Activated T-cell treated with anti-CD3 and anti-CD28 coated beads for 48 hours (primary cell): ENCODE measurements around the gene PCDH15.

Experiments used
- DNase-seq: peaks from one replicate; pipeline ENCODE4 v3.0.0-alpha.2; 2020; ENCODE audit warnings: low read depth

The PCDH15 gene

DNA sequence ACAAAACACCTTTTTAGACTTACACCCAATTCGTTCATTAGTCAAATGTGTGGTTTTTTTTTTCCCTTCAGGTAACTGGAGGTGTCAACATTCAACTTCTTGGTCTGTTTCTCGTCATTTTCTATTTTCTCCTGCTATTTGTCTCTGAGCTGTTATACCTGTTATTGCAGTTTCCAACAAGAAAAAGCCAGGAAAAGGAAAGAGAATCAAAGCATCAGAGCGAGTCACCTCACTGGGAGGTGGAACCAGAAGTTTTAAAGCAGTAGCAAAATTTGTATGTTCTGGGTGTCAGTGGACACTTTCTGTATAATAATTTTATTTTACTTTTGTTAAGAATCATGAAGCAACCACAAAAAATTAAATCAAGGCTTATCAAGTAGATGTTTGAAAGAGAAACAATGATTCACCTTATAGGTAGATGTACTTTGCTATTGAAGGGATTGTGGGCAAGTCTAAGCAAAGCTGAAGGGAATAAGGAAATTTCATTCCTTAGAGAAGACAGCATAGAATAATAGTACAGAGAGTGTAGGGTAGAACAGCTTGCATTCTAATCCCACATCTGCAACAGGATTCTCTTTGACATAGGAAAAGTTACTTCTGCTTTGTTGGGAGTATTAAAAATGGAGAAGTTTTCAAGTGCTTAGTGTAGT lies 675.8 kb downstream of the PCDH15 start:
- no peak for DNase-seq

- no peak for DNase-seq
Observed at GRCh38 chr10:54124209-54124885, 676.7 kb downstream of the PCDH15 start.

GRCh38 chr10:54120806-54121205 lies 680.2 kb downstream of the PCDH15 start:
- no peak for DNase-seq

GRCh38 chr10:54108961-54109360 lies 692.1 kb downstream of the PCDH15 start:
- DNase-seq, result no peak

DNA sequence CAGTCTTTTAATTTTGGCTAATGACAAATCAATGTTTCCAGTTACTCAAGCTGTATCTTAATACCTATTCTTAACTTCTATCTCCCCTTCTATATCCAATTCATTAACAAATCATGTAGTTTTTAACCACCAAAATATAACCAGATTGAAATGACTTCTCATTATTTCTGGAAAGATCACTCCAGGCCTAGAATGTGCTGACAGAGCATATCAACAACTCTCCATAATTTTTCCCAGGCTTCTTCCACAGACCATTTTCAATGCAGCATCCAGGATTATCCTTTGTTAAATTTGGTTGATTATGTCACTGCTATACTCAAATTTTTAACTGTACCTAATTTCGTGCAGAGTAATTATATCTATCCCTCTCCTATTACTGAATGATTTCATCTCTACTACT lies 704.1 kb downstream of the PCDH15 start:
- DNase-seq, result no peak

DNA sequence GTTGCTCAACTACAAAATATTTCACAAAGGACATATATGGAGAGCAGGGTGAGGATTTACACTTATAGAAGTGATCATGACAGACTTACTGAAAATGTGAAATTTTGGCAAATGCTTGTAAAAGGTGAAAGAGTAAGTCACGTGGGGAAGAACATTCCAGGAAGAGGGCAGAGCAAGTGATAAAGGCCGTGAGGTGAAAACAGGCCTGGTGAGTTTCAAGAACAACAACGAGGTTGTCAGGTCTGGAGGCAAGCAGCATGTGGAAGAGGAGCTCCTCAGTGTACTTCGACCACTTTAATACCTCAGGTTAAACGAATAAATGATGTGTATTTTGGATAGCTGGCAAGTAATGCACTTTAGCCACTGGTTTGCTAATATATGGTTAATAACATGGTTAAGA lies 706.7 kb downstream of the PCDH15 start:
- DNase-seq, result no peak

DNA sequence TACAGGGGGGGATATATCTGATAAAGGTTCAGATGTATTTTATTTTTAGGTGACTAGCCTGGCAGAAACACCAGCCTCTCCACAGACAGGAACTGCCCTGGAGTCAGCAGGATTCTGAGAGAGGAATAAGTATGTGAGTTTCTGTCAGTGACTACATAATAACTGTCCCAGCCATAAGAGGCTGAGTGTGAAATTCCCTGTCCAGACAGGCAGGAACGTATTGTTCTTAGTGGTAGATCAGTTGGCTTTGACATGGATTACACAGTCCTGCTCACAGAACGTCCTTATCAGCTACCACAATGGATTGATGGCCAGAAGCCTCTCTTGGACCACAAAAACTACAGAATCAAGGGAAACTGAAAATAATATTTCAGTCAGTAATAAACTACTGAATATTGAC lies 709.8 kb downstream of the PCDH15 start:
- no peak for DNase-seq

DNA sequence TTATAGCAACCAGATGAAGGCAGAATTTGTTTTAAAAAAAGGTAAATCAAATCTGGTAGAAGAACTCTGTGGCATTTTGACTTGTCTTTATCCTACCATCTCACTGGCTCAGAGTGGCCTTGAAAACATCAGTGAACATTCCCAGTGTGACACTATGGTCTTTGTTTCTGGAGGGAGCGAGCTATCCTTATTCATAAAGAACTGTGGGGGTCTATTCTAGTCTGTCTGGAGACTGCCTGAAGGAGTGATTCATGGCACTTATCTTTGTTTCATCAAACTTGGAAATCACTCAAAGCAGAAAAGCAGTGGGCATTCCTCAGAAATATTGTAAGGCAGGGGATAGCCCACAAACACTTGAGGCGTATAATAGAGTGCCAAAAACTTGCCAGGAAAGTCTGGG lies 719.1 kb downstream of the PCDH15 start:
- no peak for DNase-seq

DNA sequence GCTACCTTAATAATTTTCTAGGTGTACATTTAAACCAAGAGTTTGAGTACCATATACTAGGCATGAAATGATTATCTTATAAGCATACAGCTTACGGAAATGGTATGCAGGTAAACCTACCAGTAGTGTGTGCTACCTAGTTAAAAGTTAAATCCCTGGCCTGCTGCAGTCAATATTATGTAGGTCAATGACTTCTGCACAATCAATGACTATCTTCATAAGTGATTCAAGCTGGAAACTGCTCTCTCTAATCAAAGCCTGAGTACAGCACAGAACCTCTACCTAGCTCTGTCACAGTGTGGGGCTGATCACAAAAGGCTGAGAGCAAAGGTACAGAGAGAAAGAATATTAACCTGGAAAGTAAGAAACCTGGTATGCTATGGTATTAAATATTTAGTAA lies 733.7 kb downstream of the PCDH15 start:
- DNase-seq, result no peak

- DNase-seq, result no peak
Observed at GRCh38 chr10:54066646-54067045, 734.4 kb downstream of the PCDH15 start.

DNA sequence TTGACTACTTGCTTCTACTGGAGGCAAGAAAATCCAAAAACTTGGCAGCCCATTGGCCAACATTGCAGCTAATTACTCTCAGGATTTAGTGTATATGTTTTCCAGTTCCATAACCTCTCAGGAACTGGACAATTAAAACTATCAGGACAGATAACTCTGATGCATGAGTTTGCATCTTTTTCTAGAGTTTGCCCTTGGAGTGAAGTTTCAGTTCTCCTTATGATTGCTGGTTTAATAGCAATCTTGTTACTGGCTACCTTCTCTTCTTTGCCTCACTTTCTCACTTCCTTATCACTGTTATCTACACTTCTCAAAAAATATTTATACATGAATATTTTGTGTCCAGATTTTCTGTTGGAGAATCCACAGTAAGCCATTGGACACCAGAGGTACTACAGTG lies 735.9 kb downstream of the PCDH15 start:
- DNase-seq, result no peak

GRCh38 chr10:54064215-54064614 lies 736.8 kb downstream of the PCDH15 start:
- no peak for DNase-seq

- DNase-seq, result no peak
Observed at GRCh38 chr10:54063514-54063913, 737.5 kb downstream of the PCDH15 start.

GRCh38 chr10:54060572-54060971 lies 740.5 kb downstream of the PCDH15 start:
- DNase-seq, result no peak

DNA sequence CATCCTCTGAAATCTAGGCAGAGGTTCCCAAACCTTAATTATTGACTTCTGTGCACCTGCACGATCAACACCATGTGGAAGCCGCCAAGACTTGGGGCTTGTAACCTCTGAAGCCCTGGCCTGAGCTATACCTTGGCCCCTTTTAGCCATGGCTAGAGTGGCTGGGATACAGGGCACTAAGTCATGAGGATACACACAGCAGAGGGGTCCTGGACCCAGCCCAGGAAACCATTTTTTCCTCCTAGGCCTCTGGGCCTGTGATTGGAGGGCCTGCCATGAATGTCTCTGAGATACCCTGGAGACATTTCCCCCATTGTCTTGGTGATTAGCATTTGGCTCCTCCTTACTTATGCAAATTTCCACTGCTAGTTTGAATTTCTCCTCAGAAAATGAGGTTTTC lies 743.7 kb downstream of the PCDH15 start:
- DNase-seq, result no peak

- no peak for DNase-seq
Observed at GRCh38 chr10:54026340-54026739, 774.7 kb downstream of the PCDH15 start.

DNA sequence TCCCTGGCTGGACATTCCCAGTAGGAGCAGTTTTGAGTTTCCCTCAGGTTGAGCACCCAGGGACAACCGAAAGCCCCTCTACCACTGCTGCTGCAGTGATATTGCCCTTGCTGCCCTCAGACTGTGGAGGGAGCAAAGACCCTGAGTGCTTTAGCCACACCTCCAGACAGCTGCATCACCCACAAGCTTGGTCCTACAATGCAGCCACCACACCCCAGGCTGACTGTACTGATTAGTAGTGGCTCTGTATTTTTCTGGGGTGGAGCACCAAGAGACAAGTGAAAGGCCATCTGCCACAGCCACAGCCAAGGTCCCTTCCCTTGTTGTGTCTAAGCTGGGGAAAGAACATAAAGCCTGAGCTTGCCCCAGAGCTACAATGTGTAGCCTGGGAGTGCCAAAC lies 789.9 kb downstream of the PCDH15 start:
- DNase-seq, result no peak

- no peak for DNase-seq
Observed at GRCh38 chr10:54010337-54010933, 790.6 kb downstream of the PCDH15 start.

DNA sequence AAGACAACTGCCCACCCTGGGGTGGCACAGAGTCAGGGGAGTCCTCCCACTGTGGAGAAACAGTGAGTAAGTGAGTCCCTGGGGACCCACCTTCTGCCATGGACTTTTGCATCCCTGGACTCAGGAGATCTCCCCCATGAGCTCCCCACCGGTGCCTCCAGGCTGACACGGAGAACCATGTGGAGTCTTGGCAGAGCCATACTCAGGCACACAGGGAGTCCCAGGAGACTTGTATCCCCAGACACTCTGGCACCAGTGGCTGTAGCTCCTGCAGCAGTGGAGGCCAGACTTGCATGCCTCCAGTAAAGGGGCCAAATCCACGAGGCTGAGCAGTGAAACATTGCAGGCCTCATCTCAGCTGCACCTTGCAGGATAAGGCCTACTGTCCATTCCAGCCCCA lies 791.4 kb downstream of the PCDH15 start:
- DNase-seq, result no peak

DNA sequence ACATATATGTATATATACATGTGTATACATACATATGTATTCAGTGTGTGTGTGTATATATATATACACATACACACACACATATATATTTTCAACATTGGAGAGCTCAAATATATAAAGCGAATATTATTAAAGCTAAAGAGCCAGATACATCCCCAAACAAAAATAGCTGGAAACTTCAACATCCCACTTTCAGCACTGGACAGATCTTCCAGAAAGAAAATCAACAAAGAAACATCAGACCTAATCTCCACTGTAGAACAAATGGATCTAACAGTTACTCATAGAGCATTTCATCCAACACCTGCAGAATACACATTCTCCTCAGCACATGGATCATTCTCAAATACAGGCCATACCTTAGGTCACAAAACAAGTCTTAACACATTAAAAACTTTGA lies 799.0 kb downstream of the PCDH15 start:
- DNase-seq, result no peak

GRCh38 chr10:53997953-53998352 lies 803.1 kb downstream of the PCDH15 start:
- no peak for DNase-seq

GRCh38 chr10:53990799-53991238 lies 810.2 kb downstream of the PCDH15 start:
- DNase-seq, result no peak

DNA sequence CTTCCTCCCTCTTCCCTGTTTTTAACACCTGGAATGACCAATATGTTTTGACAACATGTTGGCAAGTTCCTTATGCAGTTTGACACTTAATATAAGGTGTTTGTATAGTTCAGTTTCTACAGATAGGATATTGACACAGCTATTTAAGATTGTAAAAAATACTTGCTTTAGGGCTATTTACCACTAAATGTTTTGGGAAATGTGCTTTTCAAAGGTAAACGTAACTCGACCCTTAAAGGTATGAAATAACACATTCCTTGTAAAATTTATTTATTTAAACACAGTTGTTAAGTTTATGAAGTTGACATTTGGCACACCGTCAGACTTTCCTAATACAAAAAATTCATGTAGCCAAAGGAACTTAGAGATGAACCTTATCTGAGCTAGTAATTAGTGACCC lies 817.6 kb downstream of the PCDH15 start:
- DNase-seq, result no peak

GRCh38 chr10:53980210-53980609 lies 820.8 kb downstream of the PCDH15 start:
- no peak for DNase-seq
